Esophagus muscularis mucosa (tissue), 4 donors: ENCODE results near the gene GALNT1.

Source experiments
- EP300 ChIP-seq: sonication (generic); formaldehyde crosslinking; IDR thresholded peaks from one replicate; pipeline ENCODE4 v1.6.1; 2017; ENCODE audit warnings: antibody characterized with exemption
- POLR2A ChIP-seq: fragments of 450-650 bp; IDR thresholded peaks from one replicate; pipeline ENCODE4 v1.6.1; 2017; ENCODE audit warnings: antibody characterized with exemption, moderate library complexity, mild to moderate bottlenecking, low read depth
- TF ChIP-seq, protein P1 (sequence below), 3 experiments: fragments of 200-600 bp in 2 of 3; fragments of 450-650 bp in 1 of 3; sonication (generic) in 2 of 3; IDR thresholded peaks; one replicate each; pipeline ENCODE4 v1.5.1; 2017 to 2019; ENCODE audit warnings: antibody characterized with exemption in 3 of 3, mild to moderate bottlenecking in 2 of 3, moderate library complexity in 1 of 3

DNA sequence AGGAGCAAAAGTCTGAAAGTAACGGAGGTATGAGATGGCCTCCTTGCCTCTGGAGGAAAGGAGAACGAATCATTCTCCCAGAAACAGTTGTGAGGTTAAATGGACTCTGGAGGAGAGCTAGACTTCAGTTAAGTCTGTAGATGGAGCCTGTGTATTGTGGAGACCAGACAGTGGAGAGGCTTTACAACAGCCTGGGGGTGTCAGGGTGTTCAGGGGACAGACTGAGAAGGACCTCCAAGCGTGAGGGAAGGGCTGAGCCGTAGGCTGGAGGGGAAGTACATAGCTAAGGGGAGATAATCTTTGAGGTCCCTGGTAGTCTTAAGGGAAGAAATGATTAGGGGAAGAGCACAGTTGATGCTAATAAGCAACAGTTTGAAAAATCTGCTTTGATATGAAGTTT lies 76.6 kb downstream of the GALNT1 start:
- TF ChIP-seq, protein P1, sequence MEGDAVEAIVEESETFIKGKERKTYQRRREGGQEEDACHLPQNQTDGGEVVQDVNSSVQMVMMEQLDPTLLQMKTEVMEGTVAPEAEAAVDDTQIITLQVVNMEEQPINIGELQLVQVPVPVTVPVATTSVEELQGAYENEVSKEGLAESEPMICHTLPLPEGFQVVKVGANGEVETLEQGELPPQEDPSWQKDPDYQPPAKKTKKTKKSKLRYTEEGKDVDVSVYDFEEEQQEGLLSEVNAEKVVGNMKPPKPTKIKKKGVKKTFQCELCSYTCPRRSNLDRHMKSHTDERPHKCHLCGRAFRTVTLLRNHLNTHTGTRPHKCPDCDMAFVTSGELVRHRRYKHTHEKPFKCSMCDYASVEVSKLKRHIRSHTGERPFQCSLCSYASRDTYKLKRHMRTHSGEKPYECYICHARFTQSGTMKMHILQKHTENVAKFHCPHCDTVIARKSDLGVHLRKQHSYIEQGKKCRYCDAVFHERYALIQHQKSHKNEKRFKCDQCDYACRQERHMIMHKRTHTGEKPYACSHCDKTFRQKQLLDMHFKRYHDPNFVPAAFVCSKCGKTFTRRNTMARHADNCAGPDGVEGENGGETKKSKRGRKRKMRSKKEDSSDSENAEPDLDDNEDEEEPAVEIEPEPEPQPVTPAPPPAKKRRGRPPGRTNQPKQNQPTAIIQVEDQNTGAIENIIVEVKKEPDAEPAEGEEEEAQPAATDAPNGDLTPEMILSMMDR (IDR thresholded peaks at IDR 0.05), result no peak
- TF ChIP-seq EP300 (no peak), POLR2A (no peak)
